ENCODE measurements around the gene RWDD2A.

Gene RWDD2A

DNA sequence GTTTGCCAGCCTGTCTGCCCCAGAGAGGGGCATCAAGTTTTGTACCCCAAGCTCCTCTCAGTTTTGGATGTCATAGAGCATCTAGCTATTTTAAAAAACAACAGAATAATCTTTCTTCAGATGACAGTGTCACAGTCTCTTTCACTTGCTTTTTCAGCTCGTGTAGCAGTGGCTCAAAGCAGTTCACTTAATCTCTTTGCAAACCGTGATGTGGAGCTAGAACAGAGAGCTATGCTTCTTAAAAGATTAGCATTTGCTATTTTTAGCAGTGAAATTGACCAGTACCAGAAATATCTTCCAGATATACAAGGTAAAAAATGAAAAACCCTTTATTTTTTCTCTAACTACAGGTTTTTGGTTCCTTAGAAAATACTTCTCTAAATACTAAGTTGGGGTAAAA lies 37.4 kb upstream of the RWDD2A start:
- no peak for TF ChIP-seq FOXP2 (optimal IDR thresholded peaks at IDR 0.05; ENCODE audit: borderline replicate concordance, extremely low read depth, extremely low read length, insufficient read depth)

DNA sequence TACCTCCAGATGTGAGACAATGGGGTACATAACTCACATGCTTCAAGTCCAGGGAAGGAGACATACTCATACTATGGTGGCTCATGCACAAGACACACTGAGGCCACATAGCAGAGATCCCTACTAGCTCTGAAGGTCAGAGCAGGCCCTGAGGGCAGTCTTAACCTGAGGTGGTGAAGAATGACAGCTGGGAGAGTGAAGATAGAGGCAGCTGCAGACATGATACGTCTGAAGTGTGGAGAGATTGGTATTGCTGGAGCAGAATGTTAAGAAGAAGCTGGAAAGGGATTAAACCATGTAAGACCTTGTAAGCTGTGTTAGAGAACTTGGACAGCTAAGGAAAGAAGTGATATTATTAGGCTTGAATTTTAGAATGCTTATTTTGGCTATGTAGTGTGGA lies 33.0 kb upstream of the RWDD2A start:
- TF ChIP-seq POLR2AphosphoS5 (IDR thresholded peaks at IDR 0.05; ENCODE audit: low read depth, low read length), result no peak
- no peak for TF ChIP-seq REST (IDR thresholded peaks at IDR 0.05; ENCODE audit: insufficient read depth in 1 of 2, low read depth in 2 of 2, low read length in 2 of 2)
- TF ChIP-seq SIN3A (IDR thresholded peaks at IDR 0.05; ENCODE audit: borderline replicate concordance, insufficient read depth, low read length), result no peak
- no peak for TF ChIP-seq TAF1 (IDR thresholded peaks at IDR 0.05; ENCODE audit: borderline replicate concordance, insufficient read depth, low read length)
- TF ChIP-seq FOXP2 (optimal IDR thresholded peaks at IDR 0.05; ENCODE audit: borderline replicate concordance, extremely low read depth, extremely low read length, insufficient read depth), result no peak

DNA sequence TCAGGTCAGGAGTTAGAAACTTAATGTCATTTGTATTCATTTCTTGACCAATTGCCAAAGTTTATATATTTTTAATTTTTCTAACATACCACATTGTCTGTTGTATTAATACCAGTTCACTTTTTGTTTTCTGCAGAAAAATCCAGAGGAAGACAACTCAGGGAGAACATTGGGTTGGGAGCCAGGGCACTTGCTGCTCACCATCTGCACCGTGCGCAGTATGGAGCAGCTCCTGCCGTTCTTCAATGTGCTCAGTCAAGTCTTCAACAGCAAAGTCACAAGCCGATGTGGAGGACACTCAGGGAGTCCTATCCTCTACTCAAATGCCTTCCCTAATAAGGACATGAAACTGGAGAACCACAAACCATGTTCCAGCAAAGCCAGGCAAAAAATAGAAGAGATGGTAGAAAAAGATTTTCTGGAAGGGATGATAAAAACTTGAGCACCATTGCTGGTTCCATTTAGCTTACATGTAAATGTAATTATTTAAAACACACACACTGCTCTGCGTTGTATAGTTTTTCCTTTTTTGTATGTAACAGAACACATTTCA lies 25.4 kb upstream of the RWDD2A start:
- TF ChIP-seq FOXP2 (optimal IDR thresholded peaks at IDR 0.05; ENCODE audit: borderline replicate concordance, extremely low read depth, extremely low read length, insufficient read depth) (no peak), TAF1 (IDR thresholded peaks at IDR 0.05; ENCODE audit: borderline replicate concordance, insufficient read depth, low read length) (no peak), SIN3A (IDR thresholded peaks at IDR 0.05; ENCODE audit: borderline replicate concordance, insufficient read depth, low read length) (no peak), POLR2AphosphoS5 (IDR thresholded peaks at IDR 0.05; ENCODE audit: low read depth, low read length) (no peak), REST (IDR thresholded peaks at IDR 0.05; ENCODE audit: insufficient read depth in 1 of 2, low read depth in 2 of 2, low read length in 2 of 2) (no peak)

DNA sequence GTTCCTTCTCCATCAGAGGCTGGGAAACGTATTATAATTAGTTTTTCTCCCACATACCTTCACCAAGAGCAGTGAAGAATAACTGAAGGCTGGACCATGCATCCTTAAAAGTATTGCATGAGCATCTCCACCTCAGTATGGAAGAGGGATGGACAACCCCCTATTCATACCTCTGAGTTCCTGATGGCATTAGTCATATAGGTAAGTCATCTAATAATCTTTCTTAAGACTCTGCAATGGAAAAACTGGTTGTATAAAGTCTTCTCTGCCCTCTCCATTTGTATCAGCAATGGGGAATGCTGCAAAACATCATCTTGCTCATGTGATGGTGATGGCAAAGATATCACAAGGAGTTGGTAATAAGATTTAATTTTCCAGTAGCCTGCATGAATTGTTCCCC lies 24.6 kb upstream of the RWDD2A start:
- no peak for TF ChIP-seq REST (IDR thresholded peaks at IDR 0.05; ENCODE audit: insufficient read depth in 1 of 2, low read depth in 2 of 2, low read length in 2 of 2)
- TF ChIP-seq SIN3A (IDR thresholded peaks at IDR 0.05; ENCODE audit: borderline replicate concordance, insufficient read depth, low read length), result no peak
- TF ChIP-seq TAF1 (IDR thresholded peaks at IDR 0.05; ENCODE audit: borderline replicate concordance, insufficient read depth, low read length), result no peak
- no peak for TF ChIP-seq FOXP2 (optimal IDR thresholded peaks at IDR 0.05; ENCODE audit: borderline replicate concordance, extremely low read depth, extremely low read length, insufficient read depth)
- no peak for TF ChIP-seq POLR2AphosphoS5 (IDR thresholded peaks at IDR 0.05; ENCODE audit: low read depth, low read length)

GRCh38 chr6:83169106-83169505 lies 24.1 kb upstream of the RWDD2A start:
- no peak for TF ChIP-seq SIN3A (IDR thresholded peaks at IDR 0.05; ENCODE audit: borderline replicate concordance, insufficient read depth, low read length)
- no peak for TF ChIP-seq REST (IDR thresholded peaks at IDR 0.05; ENCODE audit: insufficient read depth in 1 of 2, low read depth in 2 of 2, low read length in 2 of 2)
- no peak for TF ChIP-seq POLR2AphosphoS5 (IDR thresholded peaks at IDR 0.05; ENCODE audit: low read depth, low read length)
- TF ChIP-seq FOXP2 (optimal IDR thresholded peaks at IDR 0.05; ENCODE audit: borderline replicate concordance, extremely low read depth, extremely low read length, insufficient read depth), result no peak
- TF ChIP-seq TAF1 (IDR thresholded peaks at IDR 0.05; ENCODE audit: borderline replicate concordance, insufficient read depth, low read length), result no peak
